HG02970 (cell line): ENCODE measurements around the gene CREBBP.
"Not testable (repeated sequence)": the region's sequence is repeated elsewhere in the genome, so short reads cannot be mapped to it uniquely, and the experiment has no call there.

Source experiments
- ATAC-seq: cut with Tn5 transposase; IDR thresholded peaks from one replicate; pipeline ENCODE4 v1.9.1; 2021; ENCODE audit warnings: mild to moderate bottlenecking, moderate library complexity, moderate number of reproducible peaks; ENCODE audit not compliant: unreplicated experiment, low FRiP score

The CREBBP gene

DNA sequence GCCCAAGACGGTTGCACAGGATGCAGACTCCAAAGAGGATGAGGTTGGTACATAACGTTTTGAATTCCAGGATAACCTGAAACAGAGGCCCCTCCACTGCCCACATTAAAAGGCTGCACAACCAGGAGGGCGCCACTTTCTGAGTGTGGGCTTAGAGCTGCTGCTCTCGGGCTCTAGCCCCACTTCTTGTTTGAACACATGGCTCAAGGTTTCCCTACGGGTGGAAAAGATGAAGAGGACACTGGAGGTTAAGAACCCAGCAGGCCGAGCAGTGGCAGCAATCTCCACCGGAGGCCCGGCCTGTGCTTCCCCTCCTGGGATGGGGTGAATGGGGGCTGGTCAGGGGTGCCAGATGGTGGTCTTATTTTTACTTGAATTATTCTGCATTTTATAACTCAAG lies 155.2 kb downstream of the CREBBP start:
- ATAC-seq: no peak

DNA sequence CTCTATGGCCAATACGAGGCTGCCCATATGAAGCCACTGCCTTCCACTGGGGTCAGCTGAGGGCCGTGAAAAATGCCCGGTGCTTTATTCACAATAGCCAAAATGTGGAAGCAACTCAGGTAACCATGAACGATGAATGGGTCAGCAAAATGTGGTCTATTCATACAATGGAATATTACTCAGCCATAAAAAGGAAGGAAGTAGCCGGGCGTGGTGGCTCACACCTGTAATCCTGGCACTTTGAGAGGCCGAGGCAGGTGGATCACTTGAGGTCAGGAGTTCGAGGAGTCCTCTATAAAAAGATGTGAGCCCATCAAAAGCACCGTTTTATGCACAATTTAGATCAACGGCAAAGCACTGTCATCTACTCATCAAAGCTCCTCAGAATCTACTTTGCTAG lies 158.0 kb downstream of the CREBBP start:
- ATAC-seq: no peak

DNA sequence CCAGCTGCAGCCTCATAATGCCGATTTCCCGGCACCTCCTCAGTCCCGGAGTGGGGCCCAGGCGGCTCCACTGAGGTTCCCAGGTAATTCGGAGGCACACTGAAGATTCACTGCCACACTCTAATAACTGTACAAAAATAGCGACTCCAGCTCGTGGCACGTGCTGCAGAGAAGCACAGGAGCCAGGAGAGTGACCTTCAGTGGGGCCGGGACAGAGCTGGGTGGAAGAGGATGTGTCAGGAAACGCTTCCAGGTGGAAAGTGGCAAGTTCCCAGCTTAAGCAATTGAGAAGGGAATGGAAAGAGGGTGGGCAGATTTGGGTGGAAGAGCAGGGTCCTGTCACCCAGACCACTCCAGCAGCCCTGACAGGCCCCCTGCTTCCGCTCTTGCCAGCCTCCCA lies 160.1 kb downstream of the CREBBP start:
- ATAC-seq: no peak

DNA sequence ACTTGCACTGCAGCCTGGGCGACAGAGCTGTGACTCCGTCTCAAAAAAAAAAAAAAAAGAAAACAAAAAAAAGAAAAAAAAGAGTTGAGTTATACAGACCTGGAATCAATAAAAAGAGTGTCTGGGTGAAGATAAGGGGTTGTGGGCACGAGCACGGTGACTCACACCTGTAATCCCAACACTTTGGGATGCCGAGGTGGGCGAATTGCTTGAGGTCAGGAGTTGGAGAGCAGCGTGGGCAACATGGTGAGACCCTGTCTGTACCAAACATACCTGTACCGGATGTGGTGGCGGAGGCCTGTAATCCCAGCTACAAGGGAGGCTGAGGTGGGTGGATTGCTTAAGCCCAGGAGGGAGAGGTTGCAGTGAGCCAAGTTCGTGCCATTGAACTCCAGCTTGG lies 161.9 kb downstream of the CREBBP start:
- no peak for ATAC-seq

DNA sequence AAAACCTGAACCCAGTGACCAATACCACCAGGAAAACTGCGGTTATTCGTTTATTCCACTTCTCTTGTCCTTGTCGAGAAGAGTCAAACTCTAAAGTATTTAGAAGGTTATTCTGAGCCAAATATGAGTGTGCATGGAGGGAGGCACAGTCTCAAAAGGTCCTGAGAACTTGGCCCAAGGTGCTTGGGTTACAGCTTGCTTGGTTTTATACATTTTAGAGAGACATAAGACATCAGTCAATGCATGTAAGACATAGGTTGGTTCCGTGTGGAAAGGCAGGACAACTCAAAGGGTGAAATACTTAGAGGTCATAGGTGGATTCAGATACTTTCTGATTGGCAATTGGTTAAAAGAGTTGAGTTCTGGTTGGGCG lies 162.5 kb downstream of the CREBBP start:
- no peak for ATAC-seq

DNA sequence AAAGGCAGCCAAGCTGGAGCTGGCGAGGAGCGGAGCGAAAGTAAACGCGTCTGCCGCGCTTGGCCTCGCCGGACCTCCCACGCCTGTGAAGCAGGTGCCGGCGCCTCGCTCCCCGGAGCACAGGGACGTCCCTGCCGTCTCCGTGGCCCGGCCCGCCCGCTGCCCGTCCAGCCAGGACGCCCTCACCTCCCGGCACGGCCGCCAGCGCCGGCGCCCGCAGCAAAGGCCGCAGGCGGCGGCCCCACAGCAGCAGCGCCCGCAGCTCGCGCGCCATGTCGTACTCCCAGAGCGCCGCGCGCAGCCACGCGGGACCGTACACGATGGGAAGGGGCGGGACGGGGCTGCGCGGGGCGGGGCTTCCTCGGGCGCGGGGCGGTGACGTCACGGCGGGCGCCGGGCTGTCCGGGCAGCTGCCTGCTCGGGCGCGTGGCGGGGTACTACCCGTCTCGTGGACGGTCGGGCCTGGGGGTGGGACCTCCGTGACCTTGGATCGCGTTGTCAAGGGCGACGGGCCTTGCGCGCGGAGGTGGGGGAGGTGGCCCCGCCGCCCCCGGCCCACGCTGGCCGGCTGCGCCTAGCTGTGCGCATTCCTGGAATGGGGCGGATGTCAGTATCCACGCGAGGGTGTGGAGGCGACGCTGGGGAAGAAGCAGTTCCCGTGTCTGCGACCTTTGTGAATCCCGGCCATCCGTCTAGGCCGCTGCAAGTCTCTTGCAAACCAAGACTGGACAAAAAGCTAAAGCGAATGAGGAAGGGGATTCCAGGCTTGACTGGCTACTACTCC lies 163.1 kb downstream of the CREBBP start, which contains the start of gene TRAP1:
TSS of gene TRAP1 (minus strand) at position 290 of the 784 bp plus-strand sequence. CDS start at position 274, 16 bp downstream.
- ATAC-seq: peak; percentile 77

DNA sequence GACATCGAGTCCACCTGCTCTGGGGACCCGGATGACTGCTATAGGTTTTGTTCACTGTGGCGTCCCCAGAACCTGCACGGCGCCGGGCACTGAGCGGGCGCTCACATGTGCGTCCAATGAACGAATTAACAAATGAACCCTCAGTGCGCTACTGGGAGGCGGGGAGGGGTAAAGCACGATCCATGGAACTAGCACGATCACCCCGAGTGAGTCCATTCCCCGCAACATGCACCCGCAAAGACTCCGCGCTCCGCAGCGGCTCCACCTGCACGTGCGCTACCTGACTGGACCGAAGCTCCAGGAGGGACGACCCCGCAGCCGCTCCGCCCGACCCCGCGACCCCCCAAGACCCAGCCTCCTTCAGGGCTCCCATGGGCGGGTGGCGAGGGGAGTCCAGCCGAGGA lies 163.7 kb downstream of the CREBBP start:
- ATAC-seq: peak; percentile 23

DNA sequence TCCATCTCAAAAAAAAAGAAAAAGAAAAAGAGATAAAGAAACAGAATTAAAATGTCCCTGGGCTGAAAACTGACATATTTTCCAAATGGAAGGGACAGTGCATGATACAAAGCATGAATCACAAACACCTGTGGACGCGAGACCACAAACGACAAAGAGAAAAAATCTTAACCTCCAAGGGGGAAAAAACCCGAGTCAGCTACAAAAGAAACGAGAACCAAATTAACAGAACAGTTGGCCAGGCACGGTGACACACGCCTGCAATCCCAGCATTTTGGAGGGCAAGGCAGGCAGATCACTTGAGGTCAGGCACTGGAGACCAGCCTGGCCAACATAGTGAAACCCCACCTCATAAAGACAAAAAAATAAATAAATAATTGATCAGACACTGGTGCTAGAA lies 165.1 kb downstream of the CREBBP start:
- no peak for ATAC-seq

DNA sequence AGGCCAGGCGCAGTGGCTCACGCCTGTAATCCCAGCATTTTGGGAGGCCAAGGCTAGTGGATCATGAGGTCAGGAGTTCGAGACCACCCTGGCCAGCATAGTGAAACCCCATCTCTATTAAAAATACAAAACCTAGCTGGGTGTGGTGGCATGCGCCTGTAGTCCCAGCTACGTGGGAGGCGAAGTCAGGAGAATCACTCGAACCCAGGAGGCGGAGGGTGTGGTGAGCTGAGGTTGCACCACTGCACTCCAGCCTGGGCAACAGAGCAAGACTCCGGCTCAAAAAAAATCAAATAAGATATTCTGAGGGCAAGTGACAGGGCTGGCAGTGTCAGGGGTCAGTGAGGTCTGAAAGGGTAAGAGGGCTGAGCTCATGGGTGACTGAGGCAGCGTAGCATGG lies 166.1 kb downstream of the CREBBP start:
- not testable (repeated sequence) for ATAC-seq

DNA sequence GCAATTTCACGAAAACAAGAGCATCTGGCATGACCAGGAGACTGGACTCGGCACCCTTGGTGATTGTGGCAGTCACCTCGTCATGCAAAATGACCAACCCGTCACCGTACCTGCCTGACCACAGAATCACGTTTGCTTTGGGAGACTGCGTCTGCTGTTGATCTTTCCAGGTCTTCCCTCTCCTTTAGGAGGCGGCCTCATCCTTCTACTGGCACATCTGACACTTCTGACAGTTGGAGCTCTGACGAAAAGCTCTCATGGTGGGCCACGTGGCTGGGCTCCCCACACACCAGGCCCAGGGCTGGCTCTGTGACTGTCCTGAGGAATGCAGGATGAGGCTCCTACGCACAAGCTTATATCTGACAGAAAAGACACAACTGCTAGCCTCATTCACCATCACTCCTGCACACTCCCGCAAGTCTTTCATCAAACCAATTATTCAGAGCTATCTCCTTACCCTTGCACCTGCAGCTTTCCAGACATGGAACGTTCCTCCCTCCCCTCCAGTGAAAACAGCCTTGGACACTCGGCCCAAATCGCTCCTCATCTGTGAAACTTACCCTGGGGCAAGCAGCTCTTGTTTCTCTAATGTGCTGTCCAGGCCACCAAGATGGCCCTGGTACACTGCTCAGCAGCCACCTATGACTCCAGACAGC lies 166.8 kb downstream of the CREBBP start:
- no peak for ATAC-seq

DNA sequence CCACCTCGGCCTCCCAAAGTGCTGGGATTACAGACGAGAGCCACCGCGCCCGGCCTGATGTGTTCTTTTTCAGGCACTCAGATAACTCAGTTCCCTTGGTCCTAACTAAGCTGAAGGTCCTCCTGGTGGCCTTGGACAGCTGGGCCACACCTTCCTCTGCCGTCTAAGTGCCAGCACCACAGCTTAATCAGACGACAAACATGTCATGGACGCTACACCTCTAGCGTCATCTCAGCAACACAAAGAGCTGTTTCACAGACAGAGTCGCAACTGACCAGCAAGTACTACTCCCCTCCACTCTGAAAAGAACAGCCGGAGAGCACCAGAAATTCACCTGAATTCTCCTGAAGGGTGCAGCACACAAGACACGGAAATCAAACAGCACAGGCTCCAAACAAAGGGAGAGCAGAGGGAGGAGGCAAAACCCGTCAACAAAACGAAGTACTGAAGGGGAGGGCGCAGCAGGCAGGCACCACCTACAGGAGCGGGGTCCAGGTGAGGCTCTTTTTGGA lies 167.6 kb downstream of the CREBBP start:
- ATAC-seq: no peak

DNA sequence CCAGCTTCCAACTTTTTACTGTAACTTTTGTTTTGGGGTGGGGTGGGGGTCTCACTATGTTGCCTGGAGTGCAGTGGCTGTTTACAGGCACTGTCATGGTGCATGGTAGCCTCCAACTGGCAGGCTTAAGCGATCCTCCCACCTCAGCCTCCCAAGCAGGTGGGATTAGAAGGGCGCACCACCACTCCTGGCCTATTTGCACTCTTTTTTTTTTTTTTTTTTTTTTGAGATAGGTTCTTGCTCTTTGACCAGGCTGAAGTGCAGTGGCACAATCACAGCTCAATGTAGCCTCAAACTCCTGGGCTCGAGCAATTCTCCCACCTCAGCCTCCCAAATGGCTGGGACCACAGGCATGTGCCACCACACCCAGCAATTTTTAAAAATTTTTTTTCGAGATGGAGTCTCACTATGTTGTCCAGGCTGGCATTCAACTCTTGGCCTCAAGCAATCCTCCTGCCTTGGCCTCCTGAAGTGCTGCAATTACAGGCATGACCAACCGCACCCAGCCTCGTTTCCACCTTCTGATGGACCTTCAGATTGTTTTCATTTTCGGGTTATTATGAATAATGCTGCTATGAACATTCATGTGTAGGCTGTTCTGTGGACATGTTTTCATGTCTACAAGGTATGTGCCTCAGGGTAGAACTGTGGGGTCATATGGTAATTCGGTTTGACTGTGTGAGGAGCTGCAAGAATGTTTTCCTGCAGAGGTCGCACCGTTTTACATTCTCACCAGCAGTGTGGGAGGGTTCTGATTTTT lies 174.1 kb downstream of the CREBBP start:
- no peak for ATAC-seq

DNA sequence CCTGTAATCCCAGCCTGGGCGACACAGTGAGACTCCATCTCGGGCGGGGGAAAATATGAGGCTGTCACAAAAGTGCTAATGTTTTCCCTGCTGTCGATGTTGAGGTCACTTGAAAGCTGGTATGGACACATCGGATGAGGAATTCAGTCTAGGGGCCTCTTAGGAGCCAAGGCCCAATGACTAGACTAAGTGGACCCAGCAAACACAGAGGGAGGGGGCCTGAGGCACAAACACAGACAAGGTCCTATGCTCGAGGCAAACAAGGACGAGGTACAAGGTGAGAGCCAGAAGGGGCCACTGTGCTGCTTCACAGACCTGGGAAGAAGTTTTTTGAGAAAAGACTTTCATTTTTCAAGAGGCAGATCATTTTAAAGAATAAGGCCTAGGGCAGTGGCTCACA lies 178.4 kb downstream of the CREBBP start:
- ATAC-seq: no peak

DNA sequence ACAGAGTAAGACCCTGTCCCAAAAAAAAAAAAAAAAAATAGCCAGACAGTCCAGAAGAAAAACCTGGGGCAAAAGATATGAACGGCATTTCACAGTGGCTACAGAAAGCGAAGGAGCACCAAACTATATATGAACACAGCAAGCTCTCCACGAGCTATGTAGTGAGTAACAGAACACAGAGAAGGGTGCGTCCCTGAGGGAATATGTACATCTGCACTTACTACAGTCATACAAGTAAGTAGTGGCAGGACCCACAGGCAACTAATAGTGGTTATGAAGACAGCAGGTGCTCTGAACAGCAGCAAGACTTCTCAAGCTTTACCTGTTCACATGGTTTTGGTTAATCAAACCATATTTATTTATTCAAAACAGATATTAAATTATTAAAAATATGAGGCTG lies 179.0 kb downstream of the CREBBP start:
- no peak for ATAC-seq

DNA sequence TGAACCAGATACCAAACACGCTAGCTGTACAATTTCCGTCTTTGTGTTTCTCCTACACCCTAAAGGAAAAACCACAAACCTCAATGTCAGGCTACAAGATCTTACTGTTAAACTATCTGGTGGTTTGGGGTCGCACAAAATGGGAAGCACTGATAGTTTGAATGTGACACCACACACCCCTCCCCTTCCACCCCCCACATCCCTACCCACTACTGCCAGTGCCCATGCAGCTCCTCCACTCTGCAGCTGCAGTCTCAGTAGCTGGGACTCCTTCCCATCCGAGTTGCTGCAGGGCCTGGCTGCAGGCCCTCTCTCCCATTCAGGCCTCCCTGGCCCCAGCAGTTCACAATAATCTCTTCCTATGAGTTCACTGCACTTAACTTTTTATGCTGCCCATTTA lies 181.6 kb downstream of the CREBBP start:
- no peak for ATAC-seq

DNA sequence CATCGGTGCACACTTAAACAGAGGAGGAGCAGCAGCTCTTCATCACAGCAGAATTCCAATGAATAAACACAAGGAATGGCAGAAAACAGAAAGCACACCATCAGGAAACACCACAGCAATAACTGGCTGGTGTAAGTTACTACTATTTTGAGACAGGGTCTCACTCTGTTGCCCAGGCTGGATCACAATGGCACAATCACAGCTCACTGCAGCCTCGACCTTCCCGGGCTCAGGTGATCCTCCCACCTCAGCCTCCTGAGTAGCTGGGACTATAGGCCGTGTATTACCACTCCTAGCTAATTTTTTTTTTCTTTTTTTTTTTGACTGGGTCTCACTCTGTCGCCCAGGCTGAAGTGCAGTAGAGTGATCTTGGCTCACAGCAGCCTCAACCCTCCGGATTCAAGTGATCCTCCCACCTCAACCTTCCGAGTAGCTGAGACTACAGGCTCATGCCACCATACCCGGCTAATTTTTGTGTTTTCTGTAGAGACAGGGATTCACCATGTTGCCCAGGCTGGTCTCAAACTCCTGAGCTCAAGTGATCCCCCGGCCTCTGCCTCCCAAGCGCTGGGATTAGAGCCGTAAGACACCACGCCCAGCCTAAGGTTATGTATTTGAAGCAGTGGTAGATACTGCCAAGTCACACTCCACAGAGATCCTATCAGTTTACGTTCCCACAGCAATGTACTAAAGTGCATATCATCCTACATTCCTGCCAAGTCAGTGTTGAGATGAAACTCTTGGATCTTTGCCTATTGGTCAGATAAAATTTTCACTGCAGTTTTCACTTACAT lies 183.9 kb downstream of the CREBBP start:
- no peak for ATAC-seq

DNA sequence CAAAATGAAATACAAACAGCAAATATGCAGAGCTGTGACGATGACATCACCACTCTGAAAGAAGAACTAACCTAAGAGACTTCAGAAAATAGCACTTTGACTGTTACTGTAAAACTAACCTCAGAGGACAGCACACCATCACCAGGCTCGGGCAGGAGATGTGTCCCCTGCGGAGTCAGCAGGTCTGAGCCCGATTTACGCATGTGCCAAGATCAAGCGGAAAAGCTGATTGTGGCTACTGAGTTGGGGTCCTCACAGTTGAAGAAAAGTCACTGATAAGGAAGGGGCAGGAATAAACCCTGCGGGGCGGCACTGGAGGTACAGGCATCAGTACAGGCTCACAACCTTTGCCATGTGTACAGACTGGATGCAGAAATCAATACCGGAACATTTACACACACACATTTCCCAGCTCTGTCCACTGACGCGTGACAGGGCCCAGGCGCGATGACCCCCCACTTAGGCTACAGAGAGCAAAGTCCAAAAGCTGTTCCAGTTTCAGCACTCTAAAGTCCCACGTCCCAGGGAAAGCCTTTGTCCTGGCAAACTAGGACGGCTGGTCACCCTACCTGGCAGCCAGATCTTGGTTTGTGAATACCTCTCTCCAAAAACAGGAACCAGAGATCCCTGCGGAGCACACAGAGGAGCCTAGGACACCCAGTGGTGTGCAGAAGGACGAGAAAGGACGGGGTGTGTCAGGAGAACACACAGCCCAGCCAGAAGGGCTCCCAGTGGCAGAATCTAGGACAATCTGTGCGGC lies 184.7 kb downstream of the CREBBP start:
- no peak for ATAC-seq

DNA sequence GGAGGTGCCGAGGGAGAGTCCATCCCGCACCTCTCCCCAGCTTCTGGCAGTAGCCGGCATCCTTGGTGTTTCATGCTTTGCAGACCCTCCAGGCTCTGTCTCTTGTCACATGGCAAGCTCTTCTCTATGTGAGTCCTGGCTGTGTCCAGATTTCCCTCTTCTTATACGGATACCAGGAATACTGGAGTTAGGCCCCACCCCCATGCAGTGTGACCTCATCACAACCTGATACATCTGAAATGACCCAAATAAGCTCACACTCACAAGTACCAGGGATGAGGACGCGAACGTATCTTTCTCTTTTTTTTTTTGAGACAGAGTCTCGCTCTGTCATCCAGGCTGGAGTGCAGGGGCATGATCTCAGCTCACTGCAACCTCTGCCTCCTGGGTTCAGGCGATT lies 186.5 kb downstream of the CREBBP start:
- no peak for ATAC-seq

DNA sequence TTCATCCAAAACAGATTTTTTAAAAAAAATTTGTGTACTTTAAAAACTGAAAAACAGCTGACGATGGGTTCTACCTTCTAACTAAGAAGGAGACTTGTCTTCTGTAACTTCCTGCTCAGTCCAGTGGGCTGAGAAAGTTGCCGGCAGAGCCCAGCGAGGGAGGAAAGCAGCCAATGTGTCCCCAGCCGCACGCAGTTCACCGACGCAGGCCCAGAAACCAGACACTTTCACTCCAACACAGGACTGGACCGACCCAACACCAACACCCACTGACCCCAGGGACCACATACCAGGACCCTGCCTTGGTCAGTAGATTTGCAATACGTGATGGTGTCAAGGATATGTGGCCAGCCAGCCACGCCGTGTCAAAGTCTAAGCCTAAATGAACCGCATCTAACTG lies 188.8 kb downstream of the CREBBP start:
- ATAC-seq: no peak
